ENCODE results near the gene GAGE10.

- TF ChIP-seq, protein P1, sequence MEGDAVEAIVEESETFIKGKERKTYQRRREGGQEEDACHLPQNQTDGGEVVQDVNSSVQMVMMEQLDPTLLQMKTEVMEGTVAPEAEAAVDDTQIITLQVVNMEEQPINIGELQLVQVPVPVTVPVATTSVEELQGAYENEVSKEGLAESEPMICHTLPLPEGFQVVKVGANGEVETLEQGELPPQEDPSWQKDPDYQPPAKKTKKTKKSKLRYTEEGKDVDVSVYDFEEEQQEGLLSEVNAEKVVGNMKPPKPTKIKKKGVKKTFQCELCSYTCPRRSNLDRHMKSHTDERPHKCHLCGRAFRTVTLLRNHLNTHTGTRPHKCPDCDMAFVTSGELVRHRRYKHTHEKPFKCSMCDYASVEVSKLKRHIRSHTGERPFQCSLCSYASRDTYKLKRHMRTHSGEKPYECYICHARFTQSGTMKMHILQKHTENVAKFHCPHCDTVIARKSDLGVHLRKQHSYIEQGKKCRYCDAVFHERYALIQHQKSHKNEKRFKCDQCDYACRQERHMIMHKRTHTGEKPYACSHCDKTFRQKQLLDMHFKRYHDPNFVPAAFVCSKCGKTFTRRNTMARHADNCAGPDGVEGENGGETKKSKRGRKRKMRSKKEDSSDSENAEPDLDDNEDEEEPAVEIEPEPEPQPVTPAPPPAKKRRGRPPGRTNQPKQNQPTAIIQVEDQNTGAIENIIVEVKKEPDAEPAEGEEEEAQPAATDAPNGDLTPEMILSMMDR (IDR thresholded peaks at IDR 0.05), result no peak
- TF ChIP-seq, protein P2, sequence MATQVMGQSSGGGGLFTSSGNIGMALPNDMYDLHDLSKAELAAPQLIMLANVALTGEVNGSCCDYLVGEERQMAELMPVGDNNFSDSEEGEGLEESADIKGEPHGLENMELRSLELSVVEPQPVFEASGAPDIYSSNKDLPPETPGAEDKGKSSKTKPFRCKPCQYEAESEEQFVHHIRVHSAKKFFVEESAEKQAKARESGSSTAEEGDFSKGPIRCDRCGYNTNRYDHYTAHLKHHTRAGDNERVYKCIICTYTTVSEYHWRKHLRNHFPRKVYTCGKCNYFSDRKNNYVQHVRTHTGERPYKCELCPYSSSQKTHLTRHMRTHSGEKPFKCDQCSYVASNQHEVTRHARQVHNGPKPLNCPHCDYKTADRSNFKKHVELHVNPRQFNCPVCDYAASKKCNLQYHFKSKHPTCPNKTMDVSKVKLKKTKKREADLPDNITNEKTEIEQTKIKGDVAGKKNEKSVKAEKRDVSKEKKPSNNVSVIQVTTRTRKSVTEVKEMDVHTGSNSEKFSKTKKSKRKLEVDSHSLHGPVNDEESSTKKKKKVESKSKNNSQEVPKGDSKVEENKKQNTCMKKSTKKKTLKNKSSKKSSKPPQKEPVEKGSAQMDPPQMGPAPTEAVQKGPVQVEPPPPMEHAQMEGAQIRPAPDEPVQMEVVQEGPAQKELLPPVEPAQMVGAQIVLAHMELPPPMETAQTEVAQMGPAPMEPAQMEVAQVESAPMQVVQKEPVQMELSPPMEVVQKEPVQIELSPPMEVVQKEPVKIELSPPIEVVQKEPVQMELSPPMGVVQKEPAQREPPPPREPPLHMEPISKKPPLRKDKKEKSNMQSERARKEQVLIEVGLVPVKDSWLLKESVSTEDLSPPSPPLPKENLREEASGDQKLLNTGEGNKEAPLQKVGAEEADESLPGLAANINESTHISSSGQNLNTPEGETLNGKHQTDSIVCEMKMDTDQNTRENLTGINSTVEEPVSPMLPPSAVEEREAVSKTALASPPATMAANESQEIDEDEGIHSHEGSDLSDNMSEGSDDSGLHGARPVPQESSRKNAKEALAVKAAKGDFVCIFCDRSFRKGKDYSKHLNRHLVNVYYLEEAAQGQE (IDR thresholded peaks at IDR 0.05; ENCODE audit: insufficient read depth in 1 of 2, low read depth in 2 of 2, low read length in 1 of 2), result no peak
- TF ChIP-seq POLR2AphosphoS5 (IDR thresholded peaks at IDR 0.05; ENCODE audit: low read depth, low read length), result no peak
- TF ChIP-seq SIN3A (IDR thresholded peaks at IDR 0.05; ENCODE audit: borderline replicate concordance, insufficient read depth, low read depth, low read length), result no peak
These were observed 44.7 kb upstream of the GAGE10 start for GRCh38 chrX:49258749-49259124.

All from Panc1 (cell line).